HepG2 (cell line): ENCODE measurements around the gene EIF4G3. TPM values are rescaled to one million over a fixed set of nuclear protein-coding genes. Genes with fewer than 3 reads are reported as not detected.

Source experiments
- ASH2L ChIP-seq: fragments of 300-600, 200-600 bp; sonication (generic); IDR thresholded peaks from 2 replicates; pipeline ENCODE4 v1.7.0; 2017; ENCODE audit warnings: low read depth, mild to moderate bottlenecking, moderate library complexity, mixed read lengths, low read length; ENCODE audit not compliant: insufficient read length
- ETS1 ChIP-seq: sonication (generic); formaldehyde crosslinking; IDR thresholded peaks from 2 replicates; pipeline ENCODE4 v1.4.0; 2020; ENCODE audit warnings: missing genetic modification reagents
- KAT8 ChIP-seq: IDR thresholded peaks from 2 replicates; pipeline ENCODE4 v1.6.1; 2016; ENCODE audit warnings: missing genetic modification reagents, missing compliant biosample characterization
- KDM5A ChIP-seq: fragments of 200-600 bp; sonication (generic); IDR thresholded peaks from 2 replicates; pipeline ENCODE4 v1.7.0; 2018; ENCODE audit warnings: antibody characterized with exemption, mild to moderate bottlenecking, low read length, borderline replicate concordance
- KMT2B ChIP-seq: IDR thresholded peaks from 2 replicates; pipeline ENCODE4 v1.6.1; 2016; ENCODE audit warnings: missing genetic modification reagents, missing compliant biosample characterization
- MAZ ChIP-seq, 2 experiments: sonication (generic) in 1 of 2; formaldehyde crosslinking in 1 of 2; IDR thresholded peaks; 2 replicates each; pipeline versions ENCODE4 v1.5.0 to v1.6.1; 2012 to 2020; ENCODE audit warnings: low read depth in 2 of 2, mild to moderate bottlenecking in 2 of 2, borderline replicate concordance in 1 of 2, improper control_type of control experiment in 1 of 2, low read length in 1 of 2, missing genetic modification reagents in 1 of 2, moderate library complexity in 1 of 2
- ZFP36 ChIP-seq: fragments of 150-350 bp; IDR thresholded peaks from 2 replicates; pipeline ENCODE4 v1.6.1; 2018; ENCODE audit warnings: borderline replicate concordance, low read length, low read depth; ENCODE audit not compliant: partially characterized antibody
- ZNF564 ChIP-seq: sonication (generic); formaldehyde crosslinking; IDR thresholded peaks from 2 replicates; pipeline ENCODE4 v1.8.1; 2023; ENCODE audit warnings: mild to moderate bottlenecking, missing genetic modification reagents
- ZNF574 ChIP-seq: sonication (generic); formaldehyde crosslinking; IDR thresholded peaks from 2 replicates; pipeline ENCODE4 v1.4.0; 2020; ENCODE audit warnings: missing genetic modification reagents
- ZNF646 ChIP-seq: sonication (generic); formaldehyde crosslinking; IDR thresholded peaks from 2 replicates; pipeline ENCODE4 v1.9.0; 2021; ENCODE audit warnings: mild to moderate bottlenecking, missing genetic modification reagents
- ZNF891 ChIP-seq: sonication (generic); formaldehyde crosslinking; IDR thresholded peaks from 2 replicates; pipeline ENCODE4 v1.5.0; 2020; ENCODE audit warnings: mild to moderate bottlenecking, missing genetic modification reagents
- polyA plus RNA-seq, 8 experiments: library from polyadenylated mRNA; depleted of rRNA in 3 of 8; stranded (reverse) in 7 of 8; unstranded in 1 of 8; fragments of >200 nt; fragmentation: Illumina TruSeq in 4 of 8; extraction: Trizol in 4 of 8; gene quantifications; 2 replicates each; pipeline versions ENCODE4 v1.2.1 to v1.2.3, GENCODE V29; 2011 to 2016; ENCODE audit warnings: low read depth in 4 of 8, missing spikeins in 1 of 8, mixed read lengths in 1 of 8; ENCODE audit not compliant: insufficient read depth in 1 of 8
- total RNA-seq, 5 experiments: library from RNA; depleted of rRNA; stranded (reverse); fragments of >200 nt; fragmentation: Illumina TruSeq; extraction: Trizol; gene quantifications; 2 replicates each; pipeline ENCODE4 v1.2.3, GENCODE V29; 2016; ENCODE audit warnings: low read depth in 1 of 5

The EIF4G3 gene
- total and polyA plus RNA-seq, 2 of the 13 experiments (the other 11 are each of a cell fraction or from before 2014, with no cell fraction given) = 22.2 to 27.6 TPM

GRCh38 chr1:21175670-21176581 lies 771 bp downstream of the EIF4G3 start (continued):
- no peak for TF ChIP-seq ZNF646 (CRISPR knock-in tag)
- TF ChIP-seq KAT8 (CRISPR knock-in tag) = no peak
- 0 out of 2 replicates have a peak, but pooled peaks have one; percentile 13 for TF ChIP-seq KMT2B (CRISPR knock-in tag)
- TF ChIP-seq ETS1 (CRISPR knock-in tag) = 0 out of 2 replicates have a peak, but pooled peaks have one; percentile 21
- peak; percentile 16; the same call in 1 of the 2 replicates for TF ChIP-seq ZNF564
- TF ChIP-seq ZNF891 (CRISPR knock-in tag) = 0 out of 2 replicates have a peak, but pooled peaks have one; percentile 40
- no peak for TF ChIP-seq ZFP36
- TF ChIP-seq KDM5A = 0 out of 2 replicates have a peak, but pooled peaks have one; percentile 40
- TF ChIP-seq ASH2L = peak; percentile 12
- TF ChIP-seq ZNF574 (CRISPR knock-in tag) = 0 out of 2 replicates have a peak, but pooled peaks have one; percentile 8
- TF ChIP-seq MAZ (IDR thresholded peaks at IDR 0.05; ENCODE audit: borderline replicate concordance, low read depth, low read length) = no peak
- 0 out of 2 replicates have a peak, but pooled peaks have one; percentile 6 for TF ChIP-seq MAZ (CRISPR knock-in tag; IDR thresholded peaks at IDR 0.05; ENCODE audit: low read depth)
